ENCODE results near the gene BDKRB1. TPM values are rescaled to one million over a fixed set of nuclear protein-coding genes. Genes with fewer than 3 reads are reported as not detected.

BDKRB1 gene
- polyA plus RNA-seq, 3 donors, result not detected

DNA sequence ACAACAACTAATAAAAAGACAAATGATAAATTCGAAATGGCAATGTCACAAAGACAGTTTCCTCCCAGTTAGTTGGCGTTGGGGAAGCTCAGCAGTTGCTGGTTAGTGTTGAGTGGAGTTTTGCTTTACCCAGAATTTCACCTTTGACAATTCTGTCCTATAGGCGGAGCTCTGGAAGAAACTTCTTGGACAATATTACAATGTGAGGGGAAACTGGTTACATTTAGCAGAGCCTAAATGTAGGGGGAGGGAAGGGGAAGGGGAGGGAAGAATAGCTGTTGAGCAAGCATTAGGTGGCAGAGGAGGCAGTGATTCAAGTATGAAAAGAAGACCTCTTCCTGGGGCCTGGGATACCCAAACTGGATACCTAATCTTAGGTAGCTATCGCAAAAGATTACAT, 51.4 kb downstream of the BDKRB1 start:
- Histone ChIP-seq H3K9ac (ENCODE audit: insufficient read depth, low read length, poor library complexity, severe bottlenecking) (no peak overlapping the region), H3K9me3 (replicated peaks in 1 of 2; ENCODE audit: control insufficient read depth in 1 of 2, insufficient read depth in 1 of 2, low read length in 2 of 2) (no peaks in the 10 kb centered on the region), H3K4me1 (ENCODE audit: control insufficient read depth in 1 of 2, insufficient read depth in 2 of 2, low read length in 2 of 2) (no peaks in the 10 kb centered on the region), H3K36me3 (replicated peaks in 1 of 2; ENCODE audit: control insufficient read depth in 1 of 2, insufficient read depth in 2 of 2, low read length in 2 of 2) (peaks cover 71 to 88% of the 10 kb centered on the region in 2 donors), H3K27ac (ENCODE audit: low read depth in 1 of 2, low read length in 2 of 2) (no peak overlapping the region), H3K27me3 (ENCODE audit: control insufficient read depth in 2 of 2, insufficient read depth in 2 of 2, low read length in 2 of 2) (no peaks in the 10 kb centered on the region), H3K79me2 (ENCODE audit: insufficient read depth, low read length) (no peaks in the 10 kb centered on the region), H4K20me1 (ENCODE audit: insufficient read depth, low read length) (no peaks in the 10 kb centered on the region), H2AFZ (ENCODE audit: insufficient read depth, low read depth, low read length, poor library complexity, severe bottlenecking) (no peak overlapping the region), H3K4me2 (replicated peaks; ENCODE audit: extremely low read depth, low read length, poor library complexity, severe bottlenecking) (no peak overlapping the region), H3K4me3 (replicated peaks in 1 of 3; ENCODE audit: low read depth in 2 of 3, low read length in 3 of 3) (no peak overlapping the region)
- Mint-ChIP-seq H3K27me3 (ENCODE audit: low read depth in 3 of 3) (no peaks in the 10 kb centered on the region), H3K4me3 (no peak overlapping the region), H3K4me1 (no peaks in the 10 kb centered on the region), H3K9me3 (peaks cover 0 to 2% (median 0%) of the 10 kb centered on the region in 7 donors), H3K36me3 (peaks cover 64 to 72% of the 10 kb centered on the region in 2 donors), H3K27ac (no peak overlapping the region)
- intact Hi-C loops (cut with micrococcal nuclease), result no loop called here
- no peak for DNase-seq
- WGBS (ENCODE audit: insufficient coverage), result no CpG with 5 or more reads among the region's 4 CpGs
- no peak for TF ChIP-seq CTCF (IDR thresholded peaks at IDR 0.05)

DNA sequence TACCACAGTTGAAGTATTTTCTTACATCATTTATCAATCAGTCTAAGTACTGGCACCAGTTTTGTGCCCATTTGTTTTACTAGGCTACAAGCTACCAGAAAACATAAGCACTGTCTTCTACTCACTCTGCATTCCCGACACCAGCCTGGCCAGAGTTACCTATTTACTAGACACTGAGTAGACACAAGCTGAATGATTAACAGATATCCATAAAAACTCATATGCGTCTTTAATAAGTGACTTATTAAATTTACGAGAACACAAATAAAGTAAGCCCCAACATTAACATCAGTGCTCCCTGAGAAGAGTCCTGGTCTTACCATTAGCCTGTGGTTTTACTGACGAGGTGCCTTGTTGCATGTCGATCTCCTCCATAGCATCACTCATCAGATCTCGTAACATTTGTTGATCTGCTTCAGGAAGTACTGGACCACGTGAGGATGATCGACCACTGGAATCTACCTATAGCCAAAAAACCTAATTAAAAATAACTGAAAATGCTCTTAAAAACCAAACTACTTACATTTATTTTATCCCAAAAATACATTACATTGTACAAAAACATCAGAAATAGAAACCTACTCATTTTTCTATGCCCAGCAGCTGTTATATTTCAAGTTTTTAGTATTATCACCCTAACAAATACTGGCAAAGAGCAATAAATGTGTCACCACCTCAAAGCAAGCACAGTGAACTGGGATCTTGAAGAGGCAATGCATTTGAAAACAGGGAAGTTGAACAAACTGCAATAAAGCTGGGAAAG, 53.3 kb downstream of the BDKRB1 start:
- Histone ChIP-seq H3K4me1 (ENCODE audit: control insufficient read depth in 1 of 2, insufficient read depth in 2 of 2, low read length in 2 of 2) (no peaks in the 10 kb centered on the region), H3K27me3 (ENCODE audit: control insufficient read depth in 2 of 2, insufficient read depth in 2 of 2, low read length in 2 of 2) (no peaks in the 10 kb centered on the region), H3K36me3 (replicated peaks in 1 of 2; ENCODE audit: control insufficient read depth in 1 of 2, insufficient read depth in 2 of 2, low read length in 2 of 2) (peaks cover 60 to 87% of the 10 kb centered on the region in 2 donors), H3K79me2 (ENCODE audit: insufficient read depth, low read length) (no peaks in the 10 kb centered on the region), H3K9ac (ENCODE audit: insufficient read depth, low read length, poor library complexity, severe bottlenecking) (no peak overlapping the region), H3K9me3 (replicated peaks in 1 of 2; ENCODE audit: control insufficient read depth in 1 of 2, insufficient read depth in 1 of 2, low read length in 2 of 2) (no peaks in the 10 kb centered on the region), H3K4me2 (replicated peaks; ENCODE audit: extremely low read depth, low read length, poor library complexity, severe bottlenecking) (no peak overlapping the region), H3K27ac (ENCODE audit: low read depth in 1 of 2, low read length in 2 of 2) (no peak overlapping the region), H4K20me1 (ENCODE audit: insufficient read depth, low read length) (no peaks in the 10 kb centered on the region), H3K4me3 (replicated peaks in 1 of 3; ENCODE audit: low read depth in 2 of 3, low read length in 3 of 3) (no peak overlapping the region), H2AFZ (ENCODE audit: insufficient read depth, low read depth, low read length, poor library complexity, severe bottlenecking) (no peak overlapping the region)
- peaks cover 0 to 2% (median 0%) of the 10 kb centered on the region in 7 donors for H3K9me3 Mint-ChIP-seq
- H3K27ac Mint-ChIP-seq, result peak overlapping the region in 1 of 7 donors; percentile 26
- no peak for DNase-seq
- H3K36me3 Mint-ChIP-seq, result peaks cover 68 to 75% of the 10 kb centered on the region in 2 donors
- intact Hi-C loops (cut with micrococcal nuclease), result no loop called here
- WGBS (ENCODE audit: insufficient coverage), result 90% methylated on average over 6 of the region's 8 CpGs
- no peak overlapping the region for H3K4me3 Mint-ChIP-seq
- no peak for TF ChIP-seq CTCF (IDR thresholded peaks at IDR 0.05)
- no peaks in the 10 kb centered on the region for H3K27me3 Mint-ChIP-seq (ENCODE audit: low read depth in 3 of 3)
- no peaks in the 10 kb centered on the region for H3K4me1 Mint-ChIP-seq
